NCI-H187 (cell line): ENCODE data around the gene OR8I2.
"Not testable (repeated sequence)": the region's sequence is repeated elsewhere in the genome, so short reads cannot be mapped to it uniquely, and the experiment has no call there.

Source experiments
- DNase-seq, 2 experiments: peaks; one replicate each; lab custom pipeline; 2025; lab: John Stamatoyannopoulos, UW

The OR8I2 gene

DNA sequence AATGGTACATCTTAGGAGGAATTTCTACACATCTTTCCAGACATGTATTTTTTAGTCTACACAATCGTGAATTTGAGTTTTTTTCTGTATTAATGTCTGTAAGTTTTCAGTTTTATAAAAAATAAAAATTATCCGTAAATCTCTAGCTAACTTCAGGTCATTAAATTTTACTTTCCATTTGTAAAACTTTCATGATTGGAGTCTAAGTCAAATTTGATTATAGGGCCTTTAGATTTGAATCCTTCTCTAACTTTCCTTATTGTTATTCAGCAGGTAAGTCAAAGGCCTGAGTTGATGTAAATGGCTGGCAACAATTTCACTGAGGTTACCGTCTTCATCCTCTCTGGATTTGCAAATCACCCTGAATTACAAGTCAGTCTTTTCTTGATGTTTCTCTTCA, at the start of gene OR8I2:
Gene OR8I2 (plus strand): TSS at position 301 of the 400 bp plus-strand sequence. CDS start 0 bp downstream, at position 301.
- no peak for DNase-seq

DNA sequence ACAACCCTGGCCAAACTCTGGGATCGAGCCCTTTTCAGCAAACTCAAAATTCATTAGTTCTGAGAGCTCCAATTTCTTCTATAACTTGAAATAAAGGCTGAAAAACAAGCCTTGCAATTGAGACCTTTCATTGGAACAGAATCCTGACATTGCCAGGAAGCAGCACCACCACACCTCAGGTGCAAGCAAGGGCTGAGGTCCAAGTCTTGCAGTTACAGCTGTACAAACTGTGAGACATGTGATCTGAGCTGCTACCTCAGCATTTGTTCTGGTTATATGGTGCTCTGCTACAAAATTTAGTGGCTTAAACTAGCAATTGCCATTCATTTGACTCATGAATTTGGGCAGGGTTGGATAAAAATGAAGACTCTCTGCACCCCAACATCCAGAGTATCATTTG, 47.6 kb upstream of the OR8I2 start:
- DNase-seq: no peak

- no peak for DNase-seq
Observed at GRCh38 chr11:56048480-56048879, 44.6 kb upstream of the OR8I2 start.

GRCh38 chr11:56049487-56049886, 43.6 kb upstream of the OR8I2 start:
- DNase-seq: no peak

DNA sequence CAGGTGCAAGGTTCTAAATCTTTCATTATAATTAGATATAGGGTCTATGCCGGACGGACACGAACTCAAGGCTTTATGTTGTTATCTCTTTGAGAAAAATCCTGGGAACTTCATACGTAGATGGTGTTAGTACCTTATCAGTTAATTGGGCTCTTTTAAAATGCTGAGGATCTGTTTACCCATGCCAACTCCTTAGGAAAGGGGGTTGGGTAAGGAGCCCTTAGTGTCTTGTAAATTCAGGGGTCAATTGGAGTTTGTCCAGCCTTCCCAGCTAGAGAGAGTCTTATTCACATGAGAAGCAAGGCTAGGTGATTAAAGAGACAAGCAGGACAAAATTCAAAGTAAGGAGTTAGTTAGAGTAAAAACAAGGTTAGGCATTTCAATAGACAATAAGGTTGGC, 36.7 kb upstream of the OR8I2 start:
- DNase-seq: not testable (repeated sequence)

DNA sequence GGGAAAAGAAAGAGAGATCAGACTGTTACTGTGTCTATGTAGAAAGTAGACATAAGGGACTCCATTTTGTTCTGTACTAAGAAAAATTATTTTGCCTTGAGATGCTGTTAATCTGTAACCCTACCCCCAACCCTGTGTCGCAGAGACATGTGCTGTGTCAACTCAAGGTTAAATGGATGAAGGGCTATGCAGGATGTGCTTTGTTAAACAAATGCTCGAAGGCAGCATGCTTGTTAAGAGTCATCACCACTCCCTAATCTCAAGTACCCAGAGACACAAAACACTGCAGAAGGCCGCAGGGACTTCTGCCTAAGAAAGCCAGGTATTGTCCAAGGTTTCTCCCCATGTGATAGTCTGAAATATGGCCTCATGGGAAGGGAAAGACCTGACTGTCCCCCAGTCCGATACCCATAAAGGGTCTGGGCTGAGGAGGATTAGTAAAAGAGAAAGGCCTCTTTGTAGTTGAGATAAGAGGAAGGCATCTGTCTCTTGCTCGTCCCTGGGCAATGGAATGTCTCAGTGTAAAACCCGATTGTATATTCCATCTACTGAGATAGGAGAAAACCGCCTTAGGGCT, 35.4 kb upstream of the OR8I2 start:
- DNase-seq: not testable (repeated sequence)

DNA sequence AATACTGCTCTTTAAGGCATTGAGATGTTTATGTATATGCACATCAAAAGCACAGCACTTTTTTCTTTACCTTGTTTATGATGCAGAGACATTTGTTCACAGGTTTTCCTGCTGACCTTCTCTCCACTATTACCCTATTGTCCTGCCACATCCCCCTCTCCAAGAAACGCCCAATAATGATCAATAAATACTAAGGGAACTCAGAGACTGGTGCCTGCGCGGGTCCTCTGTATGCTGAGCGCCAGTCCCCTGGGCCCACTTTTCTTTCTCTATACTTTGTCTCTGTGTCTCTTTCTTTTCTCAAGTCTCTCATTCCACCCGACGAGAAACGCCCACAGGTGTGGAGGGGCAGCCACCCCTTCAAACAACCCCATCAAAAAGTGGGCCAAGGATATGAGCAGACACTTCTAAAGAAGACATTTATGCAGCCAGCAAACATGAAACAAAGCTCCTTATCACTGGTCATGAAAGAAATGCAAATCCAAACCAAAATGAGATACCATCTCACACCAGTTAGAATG, 34.8 kb upstream of the OR8I2 start:
- not testable (repeated sequence) for DNase-seq

DNA sequence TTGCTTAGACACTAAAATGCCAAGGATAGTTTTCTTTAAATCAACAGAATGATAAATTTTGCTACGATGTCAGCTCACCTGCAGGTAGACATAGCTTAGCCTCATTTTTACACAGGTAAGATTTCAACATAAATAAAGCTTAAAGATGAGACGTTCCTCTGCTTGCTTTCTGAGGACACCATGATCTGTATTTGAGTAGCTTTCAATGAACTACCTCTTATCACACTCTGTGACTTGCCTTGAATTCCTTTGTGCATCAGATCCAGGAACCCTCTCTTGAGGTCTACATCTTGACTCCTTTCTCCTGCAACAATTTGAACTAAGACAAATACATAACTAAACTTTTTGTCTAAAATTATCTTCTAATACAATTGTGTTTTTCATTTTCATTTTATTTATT, 26.1 kb upstream of the OR8I2 start:
- no peak for DNase-seq

DNA sequence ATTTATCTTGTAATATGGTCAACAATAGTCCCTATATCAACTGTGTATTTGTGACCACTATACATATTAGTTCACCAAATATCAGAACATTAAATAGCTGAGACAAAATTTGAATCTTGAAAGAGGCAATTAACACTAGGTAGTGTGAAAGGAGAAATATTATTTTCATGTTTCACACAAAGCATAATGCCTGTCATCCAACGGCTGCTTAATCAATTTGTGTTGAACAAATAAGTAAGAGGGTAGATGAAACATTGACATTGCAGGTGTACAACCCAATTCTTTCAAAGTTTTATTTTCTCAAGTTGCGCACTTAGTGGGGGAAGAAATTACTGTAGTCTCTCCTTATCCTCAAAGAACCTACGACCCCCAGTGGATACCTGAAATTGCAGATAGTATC, 3.4 kb upstream of the OR8I2 start:
- no peak for DNase-seq

GRCh38 chr11:56103210-56103737, 10.2 kb downstream of the OR8I2 start, which contains the start of gene OR8H2:
TSS of gene OR8H2 (plus strand) at chr11:56103687. CDS start at chr11:56105043, 1,356 bp downstream.
- no peak for DNase-seq

- DNase-seq: no peak
Observed at GRCh38 chr11:56122073-56122472, 29.0 kb downstream of the OR8I2 start, which contains the start of gene OR8H3. TSS of gene OR8H3 (plus strand) at chr11:56122373. CDS start at chr11:56122373, 0 bp downstream.

DNA sequence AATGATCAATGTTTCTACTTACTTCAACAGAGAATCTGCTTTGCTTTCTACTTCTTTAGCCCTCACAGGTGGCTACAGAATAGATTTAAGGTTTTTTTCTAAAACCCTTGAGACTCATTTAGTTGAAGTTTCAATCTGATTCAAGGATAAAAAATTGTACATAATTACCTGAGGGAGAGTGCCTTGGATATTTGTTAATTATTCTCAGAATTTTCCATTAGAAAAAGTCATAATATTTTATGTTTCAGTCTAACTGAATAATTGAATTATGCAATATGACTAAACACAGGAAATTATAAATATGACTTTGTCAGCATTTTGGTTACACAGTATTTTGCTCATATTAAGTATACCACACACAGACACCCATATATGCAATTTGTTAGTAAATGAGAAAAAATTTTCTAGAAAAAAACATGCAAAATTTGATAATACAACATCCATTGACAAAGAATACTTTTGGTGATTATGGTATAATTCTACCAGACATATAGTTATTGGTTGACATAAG, 47.1 kb downstream of the OR8I2 start, which contains the start of gene OR8J3:
Gene OR8J3 (minus strand): TSS at position 51 of the 511 bp plus-strand sequence. CDS start 2,483 bp downstream, outside the sequence.
- DNase-seq: no peak

DNA sequence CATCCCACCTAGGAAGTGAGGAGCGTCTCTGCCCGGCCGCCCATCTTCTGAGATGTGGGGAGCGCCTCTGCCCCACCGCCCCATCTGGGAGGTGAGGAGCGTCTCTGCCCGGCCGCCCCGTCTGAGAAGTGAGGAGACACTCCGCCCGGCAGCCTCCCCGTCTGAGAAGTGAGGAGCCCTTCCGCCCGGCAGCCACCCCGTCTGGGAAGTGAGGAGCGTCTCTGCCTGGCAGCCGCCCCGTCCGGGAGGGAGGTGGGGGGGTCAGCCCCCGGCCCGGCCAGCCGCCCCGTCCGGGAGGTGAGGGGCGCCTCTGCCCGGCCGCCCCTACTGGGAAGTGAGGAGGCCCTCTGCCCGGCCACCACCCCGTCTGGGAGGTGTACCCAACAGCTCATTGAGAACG, 50.6 kb downstream of the OR8I2 start:
- not testable (repeated sequence) for DNase-seq
